Fibroblast of pulmonary artery (primary cell): ENCODE results near the gene CACNA1S.

Experiments used
- DNase-seq: peaks from one replicate; pipeline ENCODE4 v3.0.0-alpha.2; 2010; ENCODE audit warnings: low read depth
- H3K4me3 ChIP-seq: replicated peaks from 2 replicates; pipeline ENCODE4 v1.5.1; 2011; ENCODE audit warnings: low read depth, mild to moderate bottlenecking, control low read depth, low read length, moderate library complexity
- CTCF ChIP-seq: IDR thresholded peaks from 2 replicates; pipeline ENCODE4 v1.5.1; 2011; ENCODE audit warnings: mild to moderate bottlenecking, control low read depth, low read length, inconsistent platforms; ENCODE audit errors: missing control alignments

Gene CACNA1S

DNA sequence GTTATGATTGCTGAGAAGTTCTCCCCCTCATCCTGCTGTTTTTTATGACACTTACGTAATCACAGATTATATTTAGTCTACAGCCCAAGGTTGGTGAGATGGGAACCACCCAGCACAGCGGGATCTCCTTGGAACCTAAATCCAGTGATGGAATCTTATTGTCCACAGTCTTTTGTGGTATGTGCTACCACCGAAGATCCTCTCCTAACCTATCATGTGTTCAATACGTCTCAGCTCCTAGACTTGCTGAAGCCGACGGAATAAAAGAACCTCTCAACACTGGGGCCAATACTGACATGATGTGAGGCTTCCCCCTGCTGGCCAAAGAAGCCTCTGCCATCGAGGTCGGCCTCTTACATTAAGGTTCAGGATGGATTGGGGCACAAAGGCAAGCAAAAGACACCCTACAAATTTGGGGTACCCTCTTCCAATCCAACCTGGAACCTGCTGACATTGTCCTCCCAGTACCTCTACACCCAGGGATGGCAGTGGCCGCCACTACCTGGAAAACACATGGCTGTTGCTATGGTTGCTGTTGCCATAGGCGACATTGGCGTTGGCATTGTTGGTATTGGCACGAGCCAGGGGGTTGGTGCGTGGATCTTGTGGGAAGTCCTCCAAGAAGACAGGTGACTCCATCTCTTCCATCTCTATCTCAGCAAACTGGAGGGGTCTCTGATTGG, 69.3 kb downstream of the CACNA1S start:
- H3K4me3 ChIP-seq, result no peak overlapping the region
- TF ChIP-seq CTCF, result peak; percentile 94
- peak; percentile 85 for DNase-seq

DNA sequence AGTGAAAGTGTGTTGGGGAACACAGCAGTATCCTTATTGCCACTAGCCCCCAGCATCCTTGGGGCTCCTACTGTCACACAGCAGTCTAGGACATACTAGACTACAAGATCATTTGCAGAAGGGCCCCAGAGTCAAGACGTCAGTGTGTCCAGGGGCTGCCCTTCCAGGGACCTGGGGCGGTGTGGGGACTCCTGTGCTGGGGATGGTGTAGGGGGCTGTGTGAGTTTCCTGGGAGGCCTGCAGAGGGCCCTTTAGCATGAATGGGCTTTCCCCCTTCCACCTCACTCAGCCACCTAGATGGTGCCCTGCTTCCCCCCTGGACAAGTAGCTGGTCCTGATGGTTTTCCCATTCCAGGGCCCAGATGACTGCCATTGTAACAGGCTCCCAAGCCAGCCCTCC, 71.2 kb downstream of the CACNA1S start:
- no peak for TF ChIP-seq CTCF
- no peak overlapping the region for H3K4me3 ChIP-seq
- no peak for DNase-seq

- no peak for DNase-seq
- no peak overlapping the region for H3K4me3 ChIP-seq
These were observed 72.3 kb downstream of the CACNA1S start for GRCh38 chr1:201039876-201040275.

GRCh38 chr1:201039418-201039817, 72.8 kb downstream of the CACNA1S start:
- no peak for TF ChIP-seq CTCF
- H3K4me3 ChIP-seq, result no peak overlapping the region
- DNase-seq, result no peak

More at GRCh38 chr1:201039876-201040275, 72.3 kb downstream of the CACNA1S start:
- TF ChIP-seq CTCF, result no peak

DNA sequence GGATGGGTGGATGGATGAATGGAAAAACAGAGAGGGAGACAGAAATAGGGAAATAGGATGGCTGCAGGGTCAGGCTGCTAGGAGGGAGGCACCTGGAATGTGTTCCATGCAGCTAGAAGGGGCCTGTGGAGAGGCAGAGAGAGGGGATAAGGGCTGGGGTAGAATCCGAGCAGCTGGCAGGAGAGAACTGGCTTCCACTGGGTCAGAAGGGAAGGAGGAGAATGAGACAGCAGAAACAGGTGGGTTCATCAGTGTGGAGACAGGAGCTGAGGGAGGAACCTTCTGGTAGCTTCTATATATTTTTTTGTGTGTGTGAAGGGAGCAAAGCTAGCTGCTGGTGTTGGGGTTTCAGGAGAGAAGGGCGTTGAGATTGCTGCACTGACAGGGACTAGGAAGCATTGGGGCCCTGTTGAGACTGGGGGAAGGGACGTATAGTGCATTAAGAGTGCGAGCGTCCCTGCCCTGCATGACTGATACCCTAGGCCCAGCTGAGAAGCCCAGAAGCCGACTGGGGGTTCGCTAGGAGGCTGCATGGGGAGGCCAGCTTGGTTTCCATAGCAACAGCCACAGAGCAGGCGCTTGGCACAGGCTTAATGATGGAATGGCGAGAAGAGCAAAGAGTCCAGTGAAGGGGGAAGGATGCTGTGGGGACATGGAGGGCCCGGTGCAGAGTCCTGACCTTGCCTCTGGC, 73.9 kb downstream of the CACNA1S start:
- DNase-seq, result no peak
- no peak overlapping the region for H3K4me3 ChIP-seq
- TF ChIP-seq CTCF, result no peak

DNA sequence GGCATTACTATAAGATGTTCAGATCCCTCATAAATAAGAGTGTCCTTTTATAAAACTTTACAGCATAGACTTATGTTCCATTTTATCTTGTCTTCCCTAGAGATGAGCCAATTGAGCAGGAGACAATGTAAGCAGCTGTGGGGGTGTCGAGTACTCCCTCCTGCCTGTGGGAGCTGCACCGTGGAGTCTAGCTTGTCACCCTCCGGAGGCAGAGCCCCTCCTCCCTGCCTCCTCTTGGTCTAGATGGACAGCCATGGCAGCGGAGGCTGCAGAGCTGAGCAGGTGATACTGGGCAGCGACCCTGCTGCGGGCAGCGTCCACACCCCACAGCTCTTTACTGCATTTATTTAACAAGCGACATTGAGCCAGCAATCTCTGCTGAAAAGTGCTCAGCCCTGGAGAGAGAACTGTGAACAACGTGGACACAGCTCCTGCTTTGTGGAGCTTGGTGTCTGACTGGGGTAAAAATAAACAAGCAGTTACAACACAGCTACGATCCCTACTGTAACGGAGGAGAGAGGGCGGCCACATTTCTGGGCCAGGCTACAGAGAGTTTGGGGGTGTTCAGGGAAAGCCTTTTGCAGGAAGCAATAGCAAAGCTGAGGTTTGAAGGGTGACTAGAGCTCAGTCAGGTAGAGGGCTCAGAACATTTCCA, 75.9 kb downstream of the CACNA1S start:
- no peak overlapping the region for H3K4me3 ChIP-seq
- no peak for TF ChIP-seq CTCF
- no peak for DNase-seq

DNA sequence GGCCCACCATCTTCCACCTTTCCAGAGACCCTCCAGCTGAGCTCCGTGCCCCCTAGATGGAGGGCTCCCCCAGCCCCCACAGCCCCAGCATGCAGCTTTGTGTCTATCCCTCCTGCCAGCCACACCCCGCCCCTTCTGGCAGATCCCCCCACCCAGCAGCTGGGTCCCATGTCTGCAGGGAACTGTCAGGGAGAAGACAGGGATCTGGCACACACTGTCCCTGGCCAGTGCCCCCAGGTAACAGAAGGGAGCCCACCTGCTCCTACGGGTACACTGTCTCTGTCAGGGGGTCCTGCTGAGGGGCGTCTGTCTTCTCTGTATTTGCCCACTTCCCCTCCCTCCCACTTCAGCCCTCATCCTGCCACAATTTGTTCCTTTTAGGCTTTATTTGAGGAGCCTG, 77.6 kb downstream of the CACNA1S start:
- DNase-seq, result no peak
- H3K4me3 ChIP-seq, result no peak overlapping the region
- TF ChIP-seq CTCF, result no peak
